Kidney tubule cell (primary cell): ENCODE measurements around the gene ST3GAL3.
"Not testable (repeated sequence)": the region's sequence is repeated elsewhere in the genome, so short reads cannot be mapped to it uniquely, and the experiment has no call there.

Experiments
- DNase-seq: peaks from one replicate; pipeline ENCODE4 v3.0.0-alpha.2; 2018; ENCODE audit warnings: low spot score

ST3GAL3 gene

DNA sequence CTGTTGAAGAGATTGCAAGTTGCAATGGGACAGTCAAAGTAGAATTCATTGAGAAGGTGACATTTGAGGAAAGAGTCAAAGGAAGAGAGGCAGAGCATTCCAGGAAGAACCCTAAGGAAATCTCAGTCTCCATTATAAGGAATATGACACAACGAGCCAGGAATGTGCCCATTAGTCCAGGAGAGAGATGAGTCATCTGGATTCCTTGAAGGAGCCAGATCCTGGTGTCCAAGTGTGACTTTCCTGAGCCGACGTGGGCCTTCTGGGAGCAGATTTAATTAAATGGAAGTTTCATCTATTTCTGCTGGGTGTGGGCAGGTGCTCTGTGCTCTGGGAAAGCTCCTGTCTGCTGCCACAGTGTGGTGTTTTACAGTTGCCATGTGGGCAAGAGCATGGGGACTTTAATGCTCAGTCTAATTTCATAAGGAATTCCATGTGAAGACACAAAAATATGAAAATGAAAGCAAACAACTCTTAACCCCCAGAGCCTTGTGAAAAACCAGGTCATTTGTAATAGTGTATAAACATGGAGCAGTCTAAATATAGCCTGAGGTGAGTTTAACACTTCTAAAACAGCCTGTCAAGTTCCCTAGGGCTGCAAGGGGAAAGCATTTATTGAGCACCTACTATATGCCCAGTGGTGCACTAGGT is 114.8 kb downstream of the ST3GAL3 start:
- peak; percentile 97 for DNase-seq

DNA sequence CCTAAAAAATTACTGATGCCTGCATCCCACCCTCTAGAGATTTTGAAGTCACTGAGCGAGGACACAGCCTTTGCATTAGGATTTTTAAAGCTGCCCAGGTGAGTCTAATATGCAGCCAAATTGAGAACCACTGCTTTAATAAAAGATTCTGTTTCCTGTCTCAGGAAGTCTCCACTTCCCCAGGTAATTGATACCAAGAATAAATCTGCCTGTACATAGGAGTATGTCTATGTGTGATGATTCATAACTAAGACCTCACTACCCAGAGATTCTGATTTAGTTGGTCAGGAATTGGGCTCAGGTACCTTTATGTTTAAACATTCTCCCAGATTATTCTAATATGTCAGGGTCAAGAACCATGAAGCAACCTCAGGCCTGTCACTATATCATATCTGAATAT is 117.5 kb downstream of the ST3GAL3 start:
- peak; percentile 51 for DNase-seq

DNA sequence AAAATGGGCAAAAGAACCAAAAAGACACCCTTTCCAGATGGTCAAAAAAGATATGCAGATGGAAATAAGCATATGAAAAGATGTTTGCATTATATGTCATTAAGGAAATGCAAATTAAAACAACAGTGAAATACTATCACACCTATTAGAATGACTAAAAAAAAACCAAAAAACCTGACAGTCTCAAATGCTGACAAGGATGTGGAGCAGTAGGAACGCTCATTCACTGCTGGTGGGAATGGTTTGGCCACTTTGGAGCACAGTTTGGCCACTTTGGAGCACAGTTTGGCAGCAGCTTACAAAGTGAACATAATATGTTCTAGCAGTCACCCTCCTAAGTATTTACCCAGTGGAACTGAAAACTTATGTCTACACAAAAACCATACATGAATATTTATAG is 121.2 kb downstream of the ST3GAL3 start:
- no peak for DNase-seq

DNA sequence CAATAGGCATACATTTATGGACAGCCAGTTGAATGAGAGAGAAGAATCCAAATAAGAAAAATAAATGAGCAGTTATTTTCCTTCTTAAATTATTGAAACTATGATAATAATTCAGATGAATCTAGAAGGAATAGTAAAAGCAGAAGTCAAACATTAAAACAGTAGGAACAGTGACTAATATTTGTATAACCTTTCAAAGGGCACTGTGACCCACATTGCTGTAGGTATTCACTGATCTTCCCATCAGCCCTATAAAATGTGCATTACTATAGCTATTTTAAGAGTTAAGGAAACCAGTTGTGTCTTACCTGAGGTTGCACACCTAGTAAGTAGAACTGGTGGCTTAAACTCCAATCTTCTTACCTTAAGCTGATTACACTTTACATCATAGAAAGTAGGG is 123.5 kb downstream of the ST3GAL3 start:
- no peak for DNase-seq

DNA sequence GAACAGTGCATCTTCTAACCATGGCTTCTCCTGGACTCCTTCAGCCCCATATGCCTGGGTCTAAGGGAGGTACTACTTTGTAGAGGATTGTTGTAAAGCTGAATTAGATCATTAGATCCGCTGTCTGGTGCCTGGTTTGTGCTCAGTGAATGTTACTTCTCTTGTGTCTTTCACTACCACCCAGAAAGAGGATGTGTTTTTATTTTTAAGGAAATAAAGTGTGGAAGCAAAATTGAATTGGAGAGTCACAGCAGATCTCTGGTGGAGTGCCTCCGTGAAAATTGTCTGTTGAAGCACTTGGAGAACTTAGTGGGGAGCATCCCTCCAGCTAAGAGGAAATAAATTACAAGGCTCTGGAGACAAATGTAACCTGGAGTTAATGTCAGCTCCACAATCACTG is 124.5 kb downstream of the ST3GAL3 start:
- no peak for DNase-seq

DNA sequence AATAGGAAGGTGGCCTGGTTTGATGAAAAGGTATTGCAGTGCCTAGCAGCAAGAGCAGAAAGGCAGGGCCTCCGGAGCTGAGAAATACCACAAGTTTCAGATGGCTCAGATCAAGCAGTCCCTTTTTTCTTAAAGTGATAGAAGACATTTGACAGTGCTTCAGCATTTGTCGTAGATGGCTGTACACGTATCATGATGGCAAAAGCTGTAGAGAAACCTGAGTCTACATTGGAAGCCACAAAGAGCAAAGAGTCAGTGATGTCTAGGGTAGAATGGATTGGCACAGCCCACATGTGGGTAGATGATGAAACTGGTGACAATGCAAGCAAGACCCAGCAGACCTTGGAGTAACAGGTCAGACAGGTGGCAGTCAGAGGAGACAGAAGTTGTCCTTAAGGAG is 124.9 kb downstream of the ST3GAL3 start:
- no peak for DNase-seq

DNA sequence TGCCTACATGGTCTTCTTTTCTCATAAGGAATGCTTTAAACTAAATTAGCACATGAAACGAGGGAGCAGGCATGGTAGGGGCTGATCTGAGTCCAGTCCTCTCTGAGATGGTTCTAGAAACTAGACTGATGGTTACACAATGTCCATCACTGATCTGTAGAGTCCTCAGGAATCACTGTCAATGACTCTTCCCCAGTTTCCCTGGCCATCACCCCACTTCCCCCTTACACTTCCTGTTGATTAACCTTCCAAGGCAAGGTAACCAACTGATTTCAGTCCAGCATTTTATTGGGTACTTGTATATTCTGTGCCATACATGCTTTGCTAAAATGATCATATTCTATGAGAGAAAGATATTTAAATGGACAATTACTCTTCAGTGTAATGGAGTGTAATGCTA is 125.7 kb downstream of the ST3GAL3 start:
- DNase-seq, result no peak

DNA sequence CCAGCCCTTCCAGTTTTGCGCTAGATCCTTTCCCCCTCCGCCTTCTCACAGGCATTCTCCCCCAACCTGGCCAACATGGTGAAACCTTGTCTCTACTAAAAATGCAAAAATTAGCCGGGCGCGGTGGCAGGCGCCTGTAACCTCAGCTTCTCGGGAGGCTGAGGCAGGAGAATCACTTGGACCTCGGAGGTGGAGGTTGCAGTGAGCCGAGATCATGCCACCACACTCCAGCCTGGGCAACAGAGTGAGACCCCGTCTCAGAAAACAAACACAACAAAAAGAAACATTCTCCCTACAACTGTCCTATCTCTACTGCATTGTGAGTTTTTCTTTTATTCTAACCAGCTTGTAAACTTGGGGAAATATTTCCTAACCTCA is 126.6 kb downstream of the ST3GAL3 start:
- not testable (repeated sequence) for DNase-seq

DNA sequence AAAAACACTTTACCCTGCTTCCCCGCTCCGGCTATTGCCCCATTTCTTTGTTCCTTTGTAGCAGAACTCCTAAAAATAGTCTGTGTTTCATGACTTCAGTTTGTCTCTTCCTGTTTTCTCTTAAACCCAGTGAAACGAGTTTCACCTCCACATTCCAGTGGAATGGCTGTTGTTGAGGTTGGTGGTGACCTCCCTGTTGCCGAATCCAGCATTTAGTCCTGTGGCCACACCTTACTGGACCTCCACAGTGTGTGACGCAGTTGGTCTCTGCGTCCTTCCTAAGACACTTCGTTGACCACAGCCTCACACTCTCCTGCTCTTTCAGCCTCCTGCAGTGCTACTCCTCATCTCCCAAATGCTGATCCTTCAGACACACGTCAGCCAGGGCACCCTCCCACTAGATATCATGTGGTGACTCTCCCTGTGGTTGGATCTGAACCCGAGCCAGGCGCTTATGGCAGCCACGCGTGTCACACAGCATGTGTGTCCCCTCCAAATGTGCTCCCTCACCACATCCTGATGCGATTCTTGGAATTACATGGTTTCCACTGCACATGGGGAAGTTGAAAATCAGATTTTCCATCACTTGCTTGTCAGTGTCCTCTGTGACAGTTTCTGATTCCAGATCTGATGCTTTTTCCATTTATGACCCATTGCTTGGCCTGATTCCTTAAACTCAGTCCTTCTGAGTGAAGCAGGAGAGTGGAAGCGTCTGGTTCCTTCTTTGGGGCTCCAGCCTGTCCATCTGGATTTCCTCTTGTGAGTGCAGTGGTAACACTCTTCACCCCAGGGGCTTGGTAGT is 127.1 kb downstream of the ST3GAL3 start:
- DNase-seq, result no peak

DNA sequence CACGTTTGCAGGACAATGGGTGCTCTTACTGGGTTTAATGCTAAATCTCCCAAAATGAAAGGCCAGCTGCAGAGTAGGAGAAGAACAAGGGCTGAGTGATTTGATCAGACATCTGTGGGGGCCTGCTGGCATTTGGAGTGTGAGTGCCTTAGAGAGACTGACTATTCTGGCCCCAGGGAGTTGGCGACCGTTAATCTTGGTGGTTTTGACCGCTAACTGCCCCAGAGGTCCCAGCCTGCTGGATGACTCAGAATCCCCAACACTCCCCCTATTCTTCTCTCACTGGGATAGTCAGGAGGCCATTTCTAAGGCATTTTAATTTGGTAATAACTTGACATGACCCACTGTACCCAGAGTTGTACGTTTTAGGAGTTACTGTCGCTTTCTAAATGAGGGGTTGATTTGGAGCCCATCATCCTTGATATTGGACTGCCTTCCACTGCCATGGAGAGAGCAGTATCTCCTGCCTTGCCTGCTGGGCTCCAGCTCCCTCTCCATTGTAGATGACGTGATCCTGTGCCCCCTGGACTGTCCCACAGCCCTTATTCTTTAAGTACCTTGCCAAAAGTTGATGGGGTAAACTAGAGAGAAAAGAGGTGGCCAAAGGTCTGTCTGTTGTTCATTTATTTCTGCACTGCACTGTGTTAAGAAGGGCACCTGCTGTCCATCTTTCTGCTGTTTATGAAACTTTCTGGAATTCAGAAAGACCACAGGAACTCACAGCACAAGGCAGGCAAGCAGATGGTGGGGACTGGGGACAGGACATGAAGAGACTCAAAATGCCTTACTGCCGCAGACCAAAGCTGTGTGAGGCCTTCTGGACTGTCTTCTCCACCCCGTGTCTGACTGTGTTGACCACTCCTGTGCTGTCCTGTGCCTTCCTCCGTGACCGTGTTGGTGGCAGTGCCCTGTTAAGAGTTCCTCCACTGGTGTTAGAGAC is 128.0 kb downstream of the ST3GAL3 start:
- peak; percentile 70 for DNase-seq

DNA sequence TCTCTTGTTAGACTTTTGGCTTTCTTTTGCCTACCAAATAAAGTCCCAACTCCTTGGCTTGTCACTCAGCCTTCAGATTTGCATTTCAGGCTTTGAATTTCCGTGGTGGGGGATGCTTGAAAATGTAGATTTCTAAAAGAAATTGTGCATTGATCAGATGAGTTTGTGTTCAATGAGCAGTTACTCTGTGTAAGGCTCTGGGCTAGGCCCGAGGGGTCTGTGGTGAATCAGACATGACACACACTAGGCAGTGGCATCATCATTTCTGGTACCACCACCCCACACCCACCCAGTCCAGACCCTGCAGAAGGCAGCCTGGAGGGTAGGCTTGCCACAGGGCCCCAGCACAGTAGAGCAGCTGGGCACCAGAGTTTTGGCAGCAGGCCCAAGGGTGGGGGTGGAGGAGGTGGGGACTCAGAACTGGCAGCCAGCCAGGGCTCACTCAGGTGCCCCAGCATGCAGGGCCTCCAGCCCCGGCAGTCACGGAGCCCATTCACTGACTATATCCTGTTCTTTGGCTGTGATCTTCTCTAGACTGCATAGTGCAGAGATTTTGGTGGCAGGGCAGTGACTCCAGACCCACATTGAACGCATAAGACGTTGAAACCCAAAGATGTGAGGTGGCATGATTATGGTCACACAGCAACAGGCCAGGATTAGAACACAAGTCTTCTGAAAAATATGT is 129.1 kb downstream of the ST3GAL3 start:
- peak; percentile 91 for DNase-seq

DNA sequence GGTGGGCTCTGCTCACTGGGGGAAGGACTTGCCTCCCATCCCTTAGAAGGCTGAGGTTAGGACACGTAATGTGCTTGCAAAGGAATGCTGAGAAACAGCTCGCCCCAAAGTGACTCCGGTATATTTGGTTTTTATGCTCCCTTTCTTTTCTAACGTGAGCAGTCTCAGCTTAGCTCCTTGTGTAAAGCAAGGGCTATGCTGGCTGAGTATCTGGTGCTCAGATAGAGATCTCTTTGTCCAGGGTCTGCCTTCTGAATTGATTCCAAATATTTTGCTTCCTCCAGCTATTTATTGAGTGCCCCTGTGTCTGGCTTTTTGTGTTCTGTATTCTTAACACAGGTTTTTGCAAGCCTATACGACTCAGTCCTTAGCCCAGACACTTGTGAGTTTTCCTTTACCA is 131.7 kb downstream of the ST3GAL3 start:
- DNase-seq, result no peak

DNA sequence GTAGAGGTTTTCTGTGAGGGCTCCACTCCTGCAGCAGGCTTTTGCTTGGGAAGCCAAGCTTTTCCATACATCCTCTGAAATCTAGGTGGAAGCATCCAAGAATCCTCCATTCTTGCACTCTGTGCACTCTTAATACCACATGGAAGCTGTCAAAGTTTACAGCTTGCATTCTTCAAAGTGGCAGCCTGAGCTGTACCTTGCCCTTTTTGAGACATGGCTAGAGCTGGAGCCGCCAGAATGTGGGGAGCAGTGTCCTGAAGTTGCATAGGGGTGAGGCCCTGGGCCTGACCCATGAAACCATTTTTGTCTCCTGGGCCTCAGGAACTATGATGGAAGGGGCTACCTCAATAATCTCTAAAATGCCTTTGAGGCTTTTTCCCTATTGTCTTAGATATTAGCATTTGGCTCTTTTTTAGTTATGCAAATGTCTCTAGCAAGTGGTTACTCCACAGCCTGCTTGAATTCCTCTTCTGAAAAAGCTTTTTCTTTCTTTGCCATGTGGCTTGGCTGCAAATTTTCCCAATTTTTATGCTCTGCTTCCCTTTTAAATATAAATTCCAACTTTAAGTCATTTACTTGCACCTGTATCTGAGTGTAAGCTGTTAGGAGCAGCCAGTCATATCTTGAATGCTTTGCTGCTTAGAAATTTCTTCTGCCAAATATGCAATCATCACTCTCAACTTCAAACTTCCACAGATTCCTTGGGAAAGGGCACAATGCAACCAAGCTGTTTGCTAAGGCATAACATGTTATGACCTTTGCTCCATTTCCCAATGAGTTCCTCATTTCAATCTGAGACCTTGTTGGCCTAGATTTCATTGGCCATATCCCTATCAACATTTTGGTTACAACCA is 134.2 kb downstream of the ST3GAL3 start:
- DNase-seq, result no peak

DNA sequence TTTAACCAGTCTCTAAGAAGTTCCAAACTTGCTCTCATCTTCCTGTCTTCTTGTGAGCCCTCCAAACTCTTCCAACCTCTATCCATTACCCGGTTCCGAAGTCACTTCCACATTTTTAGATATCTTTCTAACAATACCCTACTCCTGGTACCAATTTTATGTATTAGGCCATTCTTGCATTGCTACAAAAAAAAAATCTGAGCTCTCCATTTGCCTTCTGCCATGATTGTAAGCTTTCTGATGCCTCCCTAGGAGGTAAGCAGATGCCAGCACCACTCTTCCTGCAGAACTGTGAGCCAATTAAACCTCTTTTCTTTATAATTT is 134.8 kb downstream of the ST3GAL3 start:
- no peak for DNase-seq

DNA sequence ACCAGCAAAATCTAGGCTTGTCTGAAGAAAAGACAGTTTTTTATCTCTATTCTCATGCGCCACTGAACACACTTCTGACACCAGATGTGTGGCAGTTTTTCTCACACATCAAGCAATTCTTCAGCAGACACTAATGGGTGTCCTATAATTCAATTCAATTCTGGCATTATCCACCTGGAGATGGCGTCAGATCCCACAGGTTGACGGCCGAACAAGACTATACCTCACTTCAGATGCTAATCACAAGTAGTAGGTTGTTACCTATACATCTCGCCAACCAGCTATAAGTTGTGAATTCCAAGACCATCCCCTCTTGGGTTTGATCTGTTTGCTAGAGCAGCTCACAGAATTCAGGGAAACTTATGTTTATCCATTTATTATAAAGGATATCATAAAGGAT is 136.3 kb downstream of the ST3GAL3 start:
- DNase-seq, result no peak

DNA sequence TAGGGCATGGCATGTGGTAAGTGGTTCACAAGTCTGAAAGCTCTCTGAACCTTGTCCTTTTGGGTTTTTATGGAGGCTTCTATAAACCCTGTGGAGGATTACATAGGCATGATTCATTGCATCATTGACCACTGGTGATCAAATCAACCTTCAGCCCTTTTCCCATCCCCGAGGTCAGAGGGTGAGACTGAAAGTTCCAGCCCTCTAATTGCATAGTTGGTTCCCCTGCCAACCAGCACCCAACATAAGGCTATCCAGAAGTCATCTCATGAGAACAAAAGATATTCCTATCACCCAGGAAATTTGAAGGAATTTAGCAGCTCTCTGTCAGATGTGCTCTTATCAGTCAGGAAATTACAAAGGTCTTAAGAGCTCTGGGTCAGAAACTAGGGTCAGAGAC is 136.8 kb downstream of the ST3GAL3 start:
- peak; percentile 58 for DNase-seq

DNA sequence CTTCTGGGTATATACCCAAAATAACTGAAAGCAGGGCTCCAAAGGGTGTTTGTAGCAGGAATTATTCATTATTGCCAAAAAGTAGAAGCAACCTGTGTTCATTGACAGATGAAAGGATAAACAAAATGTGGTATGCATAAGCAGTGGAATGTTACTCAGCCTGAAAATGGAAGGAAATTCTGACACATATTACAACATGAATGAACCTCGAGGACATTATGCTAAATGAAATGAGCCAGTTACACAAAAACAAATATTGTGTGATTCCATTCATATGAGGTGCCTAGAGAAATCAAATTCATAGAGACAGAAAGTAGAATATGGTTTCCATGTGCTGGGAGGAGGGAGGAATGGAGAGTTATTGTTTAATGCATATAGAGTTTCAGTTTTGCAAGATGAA is 140.0 kb downstream of the ST3GAL3 start:
- DNase-seq, result no peak

DNA sequence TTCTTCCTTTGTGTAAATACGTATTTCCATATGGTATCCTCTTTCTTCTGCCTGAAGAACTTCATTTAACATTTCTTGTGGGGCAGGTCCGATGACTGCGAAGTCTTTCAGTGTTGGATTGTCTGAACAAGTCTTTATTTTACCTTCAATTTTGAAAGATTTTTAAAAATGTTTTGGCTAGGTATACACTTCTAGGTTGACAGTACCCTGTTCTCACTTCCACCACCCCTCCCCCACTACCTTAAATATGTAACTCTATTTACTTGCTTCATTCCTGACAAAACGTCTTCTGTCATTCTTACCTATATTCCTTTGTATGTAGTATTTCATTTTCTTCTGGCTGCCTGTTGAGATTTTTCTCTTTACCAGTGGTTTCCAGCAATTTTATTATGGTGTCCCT is 140.5 kb downstream of the ST3GAL3 start:
- no peak for DNase-seq

DNA sequence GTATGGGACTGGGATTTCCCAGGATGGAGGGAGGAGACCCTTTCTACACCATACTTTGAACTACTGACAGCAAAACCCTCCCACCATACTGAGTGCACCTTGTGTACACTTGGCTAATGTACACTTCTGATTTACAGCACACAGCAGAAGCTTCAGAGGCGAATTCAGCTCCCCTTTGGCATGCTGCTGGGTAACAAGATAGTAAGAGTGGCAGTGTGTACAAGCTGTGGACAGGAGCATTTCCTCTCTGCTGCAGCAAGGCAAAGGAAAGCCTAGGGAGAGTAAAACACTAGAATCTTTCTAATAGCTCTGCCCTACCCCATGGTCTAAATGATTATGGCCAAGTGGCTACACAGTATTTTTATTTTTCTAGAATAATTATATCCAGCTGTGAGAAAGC is 142.3 kb downstream of the ST3GAL3 start:
- no peak for DNase-seq

DNA sequence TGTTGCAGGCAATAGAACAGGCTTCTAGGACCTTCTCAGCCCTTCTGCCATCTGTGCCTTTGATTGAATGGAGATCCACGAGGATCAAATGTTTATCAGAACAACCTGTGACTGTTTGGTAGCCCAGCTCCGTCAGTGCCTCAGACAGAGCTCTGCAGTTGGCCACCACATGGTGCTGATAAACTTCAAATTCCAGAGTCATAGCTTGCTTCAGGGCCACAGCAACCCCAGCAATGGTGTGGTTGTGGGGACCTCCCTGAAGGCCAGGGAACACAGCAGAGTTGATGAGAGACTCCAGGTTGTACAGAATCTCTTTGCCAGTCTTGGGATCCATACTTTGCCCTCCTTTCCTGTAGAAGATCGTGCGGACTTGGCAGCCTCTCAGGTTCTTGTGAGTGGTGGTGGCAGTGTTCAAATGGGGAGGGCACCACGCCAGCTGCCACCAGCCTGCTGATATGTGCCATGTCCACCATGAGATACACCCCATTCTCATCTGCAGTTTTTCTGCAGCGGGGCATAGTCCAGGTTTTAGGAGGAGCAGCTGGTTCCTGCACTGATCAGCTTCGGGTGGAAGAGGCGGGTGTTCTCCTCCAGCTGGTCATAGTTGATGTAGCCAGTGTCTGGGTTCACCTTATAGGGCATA is 143.4 kb downstream of the ST3GAL3 start:
- DNase-seq, result no peak
